ENCODE measurements around the gene ADAM8.

The ADAM8 gene

DNA sequence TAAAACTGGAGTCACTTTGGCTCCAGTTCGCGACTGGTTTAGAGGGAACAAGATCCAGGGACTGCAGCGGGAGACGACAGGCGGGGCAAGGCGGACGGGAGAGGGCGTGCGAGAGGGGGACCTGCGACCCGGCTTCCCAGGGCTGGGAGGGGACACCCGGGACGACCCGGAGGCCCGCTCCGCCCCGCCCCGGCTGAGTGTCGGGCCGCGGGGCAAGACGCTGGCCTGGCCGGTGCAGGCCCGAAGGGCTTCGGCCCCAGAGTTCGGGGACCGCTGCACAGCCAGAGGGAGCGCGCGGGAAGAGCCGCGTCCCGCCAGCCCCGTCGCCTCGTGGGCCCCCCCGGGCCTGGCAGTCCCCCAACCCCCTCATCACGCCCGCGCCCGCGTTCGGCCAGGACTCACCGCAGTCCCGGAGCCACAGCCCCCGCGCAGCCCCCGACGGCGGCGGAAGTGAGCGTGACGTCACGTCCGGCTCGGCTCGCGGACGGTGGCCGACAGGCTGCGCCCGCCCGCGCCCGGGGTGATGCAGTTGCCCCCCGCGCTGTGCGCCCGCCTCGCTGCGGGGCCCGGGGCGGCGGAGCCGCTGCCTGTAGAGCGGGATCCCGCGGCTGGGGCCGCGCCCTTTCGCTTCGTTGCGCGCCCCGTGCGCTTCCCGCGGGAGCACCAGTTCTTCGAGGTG lies 31.9 kb upstream of the ADAM8 start, which contains the start of the genes TUBGCP2 and ZNF511:
Gene TUBGCP2, minus strand, starts transcription at position 452 of the 679 bp plus-strand sequence. CDS start 5,931 bp downstream, outside the sequence.
Gene ZNF511, plus strand, starts transcription at position 494 of the 679 bp plus-strand sequence. Its CDS starts 30 bp downstream, at position 524.
- DNase-seq: peak; percentile 61

DNA sequence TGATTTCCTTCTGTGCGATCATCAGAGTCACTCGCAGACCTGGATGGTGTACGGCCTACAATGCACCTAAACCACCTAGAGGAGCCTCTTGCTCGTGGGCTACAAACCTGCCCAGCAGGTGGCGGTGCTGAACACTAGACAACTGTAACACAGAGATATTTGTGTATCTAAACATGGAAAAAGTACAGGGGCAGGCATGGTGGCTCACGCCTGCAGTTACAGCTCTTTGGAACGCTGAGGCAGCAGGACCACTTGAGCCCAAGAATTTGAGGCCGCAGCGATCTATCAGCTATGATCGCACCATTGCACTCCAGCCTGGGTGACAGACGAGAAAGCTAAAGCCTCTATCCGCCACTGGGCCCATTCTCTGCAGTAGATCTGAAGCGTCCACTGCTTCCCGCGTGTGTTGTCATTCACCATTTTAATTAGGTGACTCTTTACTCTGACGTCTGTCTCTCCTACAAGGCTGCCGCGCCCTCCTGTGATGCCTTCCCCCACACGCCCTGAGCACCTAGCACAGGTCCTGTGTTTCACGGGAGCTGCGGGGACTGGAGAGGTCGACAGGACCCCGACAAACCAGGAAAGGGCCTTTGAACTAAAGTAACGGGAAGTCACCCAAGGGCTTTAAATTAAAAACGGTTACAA lies 31.2 kb upstream of the ADAM8 start:
- DNase-seq: peak; percentile 44

DNA sequence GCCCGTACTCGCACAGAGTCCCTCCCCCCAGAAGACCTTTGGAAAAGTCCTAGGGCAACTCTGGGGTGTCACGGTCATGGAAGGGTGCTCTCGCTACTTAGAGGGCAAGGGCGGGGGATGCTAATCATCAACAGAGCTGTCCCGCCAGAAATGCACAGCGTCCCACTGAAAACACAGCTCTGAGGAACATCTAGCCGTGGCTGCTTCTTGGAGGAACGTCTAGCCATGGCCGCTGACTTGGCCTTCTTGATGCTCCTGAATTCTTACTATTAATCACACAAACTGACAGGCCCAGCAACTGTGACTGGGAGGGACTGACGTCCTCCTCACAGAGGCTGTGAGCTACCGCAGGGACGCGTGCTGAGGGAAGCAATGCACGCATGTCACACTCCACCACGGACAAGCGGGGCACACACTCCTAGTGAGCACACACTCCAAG lies 30.3 kb upstream of the ADAM8 start:
- no peak for DNase-seq

DNA sequence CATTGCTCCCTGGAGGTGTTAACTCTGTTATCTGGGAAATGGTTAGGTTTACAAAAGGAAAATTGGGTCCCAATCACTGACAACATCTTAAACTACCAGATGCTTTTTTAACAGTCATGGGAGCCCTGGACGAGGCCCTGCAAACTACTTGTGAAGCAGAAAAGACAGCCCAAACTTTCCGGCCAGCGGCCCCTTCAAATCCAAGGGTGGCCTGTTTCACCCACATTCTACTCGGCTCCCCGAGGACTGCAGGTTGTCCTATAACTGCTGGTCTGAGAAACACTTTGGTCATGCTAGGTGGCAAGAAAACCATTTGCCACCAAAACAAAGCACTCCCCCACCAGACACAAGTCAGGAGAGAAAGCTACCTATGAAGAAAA lies 29.4 kb upstream of the ADAM8 start:
- no peak for DNase-seq

DNA sequence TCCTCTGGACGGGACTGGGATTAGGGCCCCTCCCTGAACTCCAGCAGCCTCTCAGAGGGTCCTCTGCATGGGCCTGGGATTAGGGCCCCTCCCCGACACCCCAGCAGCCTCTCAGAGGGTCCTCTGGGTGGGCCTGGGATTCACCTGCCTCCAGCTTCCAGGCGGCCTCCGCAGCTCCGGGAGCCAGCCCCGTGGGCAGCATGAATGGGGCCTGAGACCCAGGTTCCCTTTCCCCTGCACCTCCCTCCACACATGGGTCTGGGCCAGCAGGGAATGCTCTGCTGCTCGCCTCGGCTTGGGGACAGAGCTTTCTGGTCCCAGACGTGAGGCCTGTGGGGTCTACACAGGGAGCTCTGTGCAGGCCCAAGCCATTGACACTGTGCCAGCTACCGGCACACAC lies 26.5 kb upstream of the ADAM8 start:
- no peak for DNase-seq

DNA sequence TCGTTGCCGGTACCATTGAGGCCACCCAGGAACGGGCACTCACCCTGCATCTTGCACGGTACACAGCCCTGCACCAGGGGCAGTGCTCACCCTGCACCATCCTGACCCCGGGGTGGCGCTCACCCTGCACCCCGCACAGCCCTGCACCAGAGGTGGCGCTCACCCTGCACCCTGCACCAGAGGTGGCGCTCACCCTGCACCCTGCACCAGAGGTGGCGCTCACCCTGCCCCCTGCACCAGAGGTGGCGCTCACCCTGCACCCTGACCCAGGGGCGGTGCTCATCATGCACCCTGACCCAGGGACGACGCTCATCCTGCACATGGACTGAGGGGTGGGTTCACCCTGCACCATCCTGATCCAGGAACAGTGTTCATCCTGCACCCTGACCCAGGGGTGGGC lies 25.6 kb upstream of the ADAM8 start:
- no peak for DNase-seq

DNA sequence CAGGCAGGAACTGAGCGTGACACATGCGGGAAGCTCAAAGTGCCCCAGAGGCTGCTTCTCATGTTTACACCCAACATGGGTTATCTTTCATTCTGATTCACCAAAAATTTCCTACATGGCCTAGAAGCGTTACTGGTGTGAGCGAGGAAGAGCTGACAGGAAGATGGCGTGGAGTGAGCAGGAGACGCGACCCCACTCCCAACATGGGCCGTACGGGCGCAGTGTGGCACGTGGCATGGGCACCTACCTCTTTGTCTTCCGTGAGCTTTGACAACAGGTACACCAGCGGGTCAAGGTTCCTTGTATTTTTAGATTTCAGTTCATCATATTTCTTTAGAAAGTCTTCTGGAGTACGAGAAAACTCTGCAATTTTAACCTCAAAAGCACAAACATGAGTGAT lies 23.1 kb upstream of the ADAM8 start:
- no peak for DNase-seq

DNA sequence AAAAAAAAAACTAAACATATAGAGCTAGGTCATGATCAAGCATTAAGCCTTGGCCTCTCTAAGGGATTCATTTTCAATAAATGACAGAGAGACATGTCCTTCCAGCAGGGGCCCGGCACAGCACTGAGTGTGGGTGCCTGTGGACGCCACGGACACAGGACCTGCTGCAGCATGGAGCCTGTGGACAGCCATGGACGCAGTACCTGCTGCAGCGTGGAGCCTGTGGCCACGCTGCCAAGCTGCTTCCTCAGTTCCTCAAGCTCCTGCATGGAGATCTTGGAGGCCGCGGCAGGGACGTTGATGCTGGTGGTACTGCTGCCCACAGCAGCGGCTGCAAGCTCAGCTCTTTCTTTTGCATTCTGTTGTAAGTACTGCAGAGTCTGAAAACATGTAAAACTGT lies 22.6 kb upstream of the ADAM8 start:
- no peak for DNase-seq

DNA sequence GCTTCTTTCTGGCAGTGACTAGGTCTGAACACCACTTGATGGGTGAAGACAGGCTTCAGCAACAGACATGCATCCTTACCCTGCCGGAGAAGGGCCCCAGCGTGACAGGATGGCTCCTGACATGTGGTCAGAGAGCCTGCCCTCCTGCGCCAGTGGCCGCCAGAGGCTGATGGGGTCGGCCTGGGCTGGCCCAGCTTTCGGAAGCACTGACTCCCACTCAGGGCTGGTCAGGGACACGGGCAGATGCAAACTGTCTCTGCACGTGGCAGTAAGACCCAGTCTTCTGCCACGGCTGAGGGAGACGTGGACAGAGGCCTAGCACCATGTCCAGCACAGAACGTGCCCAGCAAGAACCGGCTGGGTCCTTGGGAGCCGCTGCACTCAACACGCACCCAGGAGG lies 21.8 kb upstream of the ADAM8 start:
- DNase-seq: no peak

DNA sequence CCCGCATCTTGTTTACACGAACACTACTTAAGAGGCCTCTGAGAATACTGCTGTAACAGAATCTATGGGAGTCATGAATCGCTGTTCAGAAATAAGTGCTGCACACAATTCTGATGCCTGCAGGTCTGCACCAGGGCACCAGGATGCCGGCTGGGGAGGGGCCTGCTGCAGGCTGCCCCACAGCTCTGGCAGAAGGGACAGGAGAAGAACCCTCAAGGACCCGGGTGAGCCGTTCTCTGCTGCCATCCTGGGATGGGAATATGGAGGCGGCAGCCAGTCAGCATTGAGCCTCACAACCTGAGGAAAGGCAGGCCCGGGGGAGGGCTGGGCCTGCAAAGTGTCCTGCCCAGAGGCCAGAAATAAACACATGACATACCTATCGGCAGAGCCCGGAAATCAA lies 20.8 kb upstream of the ADAM8 start:
- DNase-seq: no peak

DNA sequence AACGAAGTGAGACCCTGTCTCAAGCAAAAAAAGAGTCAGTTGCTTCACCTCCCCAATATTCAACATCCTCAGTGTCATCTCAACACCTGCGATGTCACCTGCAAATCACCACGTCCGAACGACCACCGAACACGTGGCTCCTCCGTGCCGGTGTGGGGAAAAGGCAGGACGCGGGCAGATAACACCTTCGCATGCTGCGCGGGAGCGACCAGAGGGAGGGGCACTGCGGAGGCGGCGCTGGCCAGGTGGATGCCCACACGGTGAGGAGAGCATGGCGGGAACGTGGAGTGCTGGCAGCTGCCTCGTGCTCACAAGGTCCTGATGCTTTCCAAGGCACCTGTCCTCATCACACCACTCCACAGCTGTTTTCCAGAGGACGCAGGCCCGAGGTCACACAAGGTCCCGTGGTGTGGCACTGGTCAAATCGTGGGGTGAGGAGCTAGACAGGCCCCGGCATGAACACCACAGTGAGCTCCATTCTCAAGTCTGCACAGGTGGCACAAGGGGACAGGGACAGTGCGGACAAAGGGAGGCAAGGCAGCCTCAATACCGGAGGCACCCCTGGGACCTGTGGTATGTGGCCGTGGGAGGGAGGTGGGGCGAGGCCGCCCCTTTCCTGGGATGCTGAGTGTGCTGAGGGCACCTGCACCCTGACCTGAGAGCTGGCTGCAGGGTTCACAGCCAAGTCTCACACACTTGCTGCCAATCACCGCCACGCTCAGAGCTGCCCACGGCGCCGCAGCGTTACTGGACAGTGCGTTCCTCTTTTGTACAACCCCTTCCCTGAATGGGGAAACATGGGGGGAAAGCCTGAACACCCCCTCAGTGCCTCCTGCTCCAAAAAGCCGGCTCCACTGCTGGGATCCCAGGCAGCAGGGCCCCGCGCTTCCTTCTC lies 19.0 kb upstream of the ADAM8 start:
- no peak for DNase-seq

DNA sequence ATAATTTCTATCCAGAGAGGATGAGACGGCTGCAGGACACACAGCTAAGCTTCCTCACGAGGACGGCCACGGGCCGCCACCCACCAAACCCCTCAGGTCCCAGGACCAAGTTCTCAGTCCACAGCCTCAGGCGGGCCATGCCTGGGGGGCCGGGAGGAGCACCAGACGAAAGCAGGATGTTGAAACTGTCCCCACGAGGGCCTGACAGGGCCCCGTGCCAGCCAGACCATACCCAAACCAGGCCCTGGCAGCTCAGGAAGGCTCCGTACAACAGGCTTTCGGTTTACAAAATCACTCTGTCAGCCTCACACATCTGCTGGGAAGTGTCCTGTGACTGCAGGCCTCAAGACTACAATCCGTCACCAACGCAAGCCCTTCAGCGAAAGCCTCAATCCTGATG lies 17.5 kb upstream of the ADAM8 start:
- DNase-seq: no peak

DNA sequence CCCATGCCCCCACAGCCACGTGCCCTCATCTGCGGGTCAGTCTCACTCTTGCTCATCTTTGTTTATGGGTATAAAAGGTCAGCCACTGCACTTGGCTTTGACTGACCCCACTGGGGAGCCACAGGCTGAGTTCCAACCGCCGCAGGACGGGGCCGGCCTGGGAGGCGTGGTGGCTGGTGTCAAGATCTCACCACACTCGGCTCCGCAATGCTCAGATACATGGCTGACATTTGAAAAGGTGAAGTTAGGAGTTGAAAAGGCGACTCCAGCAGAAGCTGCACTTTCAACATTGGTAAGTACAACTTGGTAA lies 17.1 kb upstream of the ADAM8 start:
- DNase-seq: no peak

DNA sequence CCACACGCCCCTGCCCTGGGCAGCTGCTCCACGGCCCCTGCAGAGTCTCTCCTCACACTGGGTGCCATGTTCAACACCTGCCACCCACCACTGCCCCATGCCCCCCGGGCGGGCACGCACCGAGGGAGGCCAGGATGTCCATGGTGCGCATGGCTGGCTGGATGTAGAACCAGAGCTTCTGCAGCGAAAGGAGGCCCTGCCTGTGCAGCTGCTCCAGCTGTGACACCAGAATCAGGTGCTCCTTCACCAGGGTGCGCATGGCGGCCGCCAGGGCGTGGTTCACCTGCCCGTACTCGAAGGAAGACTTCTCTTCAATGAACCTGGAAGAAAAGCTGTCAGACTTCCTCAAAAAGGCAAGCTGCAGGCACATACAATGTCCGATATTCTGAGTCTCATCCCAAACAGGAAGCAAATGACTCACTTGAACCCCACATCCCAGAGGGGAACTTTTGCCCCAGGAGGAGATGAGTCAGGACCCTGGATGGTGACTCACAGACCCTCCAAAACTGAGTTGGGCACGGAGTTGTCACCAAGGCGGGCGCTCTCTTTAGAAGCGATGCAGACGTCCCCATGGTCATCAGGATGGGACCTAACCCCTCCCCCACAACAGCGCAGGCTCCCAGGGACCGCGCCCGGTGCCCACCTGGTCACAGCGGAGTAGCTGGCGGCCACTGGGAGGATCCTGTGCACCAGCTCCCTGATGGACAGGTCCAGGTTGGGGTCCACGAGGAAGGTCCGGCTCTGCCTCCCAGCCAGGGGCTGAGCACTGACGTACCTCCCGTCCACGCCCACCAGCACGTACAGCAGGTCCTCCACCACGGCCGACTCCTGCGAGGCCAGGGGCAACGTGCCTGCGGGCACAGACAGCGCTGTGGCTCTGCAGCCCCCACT lies 16.5 kb upstream of the ADAM8 start:
- peak; percentile 25 for DNase-seq

DNA sequence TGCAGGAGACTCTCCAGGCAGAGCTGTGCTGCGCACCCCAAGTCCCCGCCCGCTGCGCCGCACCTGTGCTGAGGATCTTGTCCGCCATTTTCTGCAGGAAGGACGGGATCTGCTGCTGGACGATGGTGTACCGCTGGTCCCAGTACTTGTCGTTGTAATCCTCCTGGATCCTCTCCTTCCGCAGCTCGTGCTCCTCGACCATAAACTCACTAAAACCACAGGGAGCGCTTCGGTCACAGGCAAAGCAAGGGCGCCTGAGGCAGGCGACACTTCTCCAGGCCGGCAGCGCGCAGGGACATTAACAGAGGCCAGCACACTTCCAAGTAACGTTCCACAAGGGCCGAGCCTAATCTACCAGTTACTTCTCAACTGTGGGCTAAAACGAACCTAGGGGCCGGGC lies 13.1 kb upstream of the ADAM8 start:
- DNase-seq: no peak

DNA sequence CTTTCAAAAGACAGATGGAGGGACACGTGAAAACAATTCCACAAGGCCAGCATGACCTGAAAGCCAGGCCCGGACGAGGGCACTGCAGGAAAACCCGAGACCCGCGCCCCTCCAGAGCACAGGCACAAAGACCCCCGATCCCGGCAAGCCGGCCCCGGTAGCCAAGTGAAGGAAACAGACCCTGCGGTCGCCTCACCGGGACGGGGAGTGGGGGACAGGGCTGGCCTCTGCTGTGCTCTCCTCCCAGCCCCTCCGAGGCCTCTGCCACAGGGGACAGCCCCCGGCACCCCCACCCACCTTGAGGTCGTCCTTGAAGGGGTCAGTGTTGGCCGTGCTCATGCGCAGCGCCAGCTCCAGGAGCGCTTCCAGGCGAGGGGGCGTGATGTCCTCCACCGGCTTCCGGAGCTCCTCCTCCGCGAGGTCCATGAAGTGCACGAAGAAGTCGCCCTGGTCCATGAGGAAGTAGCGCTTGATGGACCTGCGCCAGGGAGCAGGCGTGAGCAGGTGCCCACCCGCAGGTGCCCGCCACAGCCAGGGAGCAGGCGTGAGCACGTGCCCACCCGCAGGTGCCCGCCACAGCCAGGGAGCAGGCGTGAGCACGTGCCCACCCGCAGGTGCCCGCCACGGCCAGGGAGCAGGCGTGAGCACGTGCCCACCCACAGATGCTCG lies 11.3 kb upstream of the ADAM8 start:
- no peak for DNase-seq

DNA sequence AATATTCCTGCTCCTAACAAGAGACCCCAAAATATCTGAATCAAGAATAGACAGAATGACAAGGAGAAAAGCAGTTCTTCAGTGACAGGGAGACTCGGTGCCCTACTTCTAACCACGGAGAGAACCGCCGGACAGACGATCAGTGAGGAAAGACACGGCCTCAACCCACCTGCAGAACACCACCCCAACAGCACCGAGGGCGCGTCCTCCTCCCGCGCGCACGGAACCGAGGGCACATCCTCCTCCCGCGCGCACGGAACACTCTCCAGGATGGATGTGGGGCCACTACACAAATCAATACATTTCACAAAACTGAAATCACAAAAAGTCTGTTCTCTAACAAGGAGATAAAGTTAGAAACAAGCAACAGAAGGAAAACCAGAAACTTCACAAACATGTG lies 9.7 kb upstream of the ADAM8 start:
- no peak for DNase-seq

DNA sequence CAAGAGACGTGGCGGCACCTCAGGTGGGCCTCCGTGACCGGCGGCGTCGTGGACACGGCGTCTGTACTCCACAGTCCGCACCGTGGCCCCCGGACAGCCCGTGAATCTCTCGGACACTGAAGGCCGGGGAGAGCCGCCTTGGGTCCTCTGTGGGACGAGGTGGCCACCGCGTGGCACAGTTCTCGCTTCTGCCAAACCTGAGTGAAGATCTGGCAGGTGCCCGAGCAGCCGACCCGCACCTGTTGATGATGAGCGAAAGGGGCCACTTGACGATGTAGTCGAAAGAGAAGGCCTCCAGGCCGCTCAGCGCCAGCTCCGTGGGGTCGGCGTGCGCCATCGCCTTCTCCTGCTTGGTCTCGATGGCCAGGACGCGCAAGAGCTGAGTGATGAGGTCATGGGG lies 8.5 kb upstream of the ADAM8 start:
- no peak for DNase-seq

DNA sequence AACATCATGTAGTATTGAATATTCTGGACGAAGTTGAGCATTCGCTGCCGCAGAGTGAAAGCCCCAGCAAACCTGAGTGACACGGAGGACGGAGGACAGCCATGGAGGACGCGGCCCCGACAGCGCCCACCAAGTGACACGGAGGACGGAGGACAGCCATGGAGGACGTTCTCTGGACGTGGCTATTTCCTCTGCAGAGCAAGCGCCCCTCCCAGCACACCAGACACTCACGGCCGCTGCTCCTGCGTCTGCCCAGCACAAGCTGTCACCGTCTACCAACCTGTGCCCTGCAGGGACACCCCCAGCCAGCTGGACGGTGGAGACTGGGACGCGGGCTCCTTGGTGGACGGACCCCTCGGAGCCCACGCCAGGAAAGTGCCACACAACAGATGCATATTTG lies 7.3 kb upstream of the ADAM8 start:
- DNase-seq: no peak

DNA sequence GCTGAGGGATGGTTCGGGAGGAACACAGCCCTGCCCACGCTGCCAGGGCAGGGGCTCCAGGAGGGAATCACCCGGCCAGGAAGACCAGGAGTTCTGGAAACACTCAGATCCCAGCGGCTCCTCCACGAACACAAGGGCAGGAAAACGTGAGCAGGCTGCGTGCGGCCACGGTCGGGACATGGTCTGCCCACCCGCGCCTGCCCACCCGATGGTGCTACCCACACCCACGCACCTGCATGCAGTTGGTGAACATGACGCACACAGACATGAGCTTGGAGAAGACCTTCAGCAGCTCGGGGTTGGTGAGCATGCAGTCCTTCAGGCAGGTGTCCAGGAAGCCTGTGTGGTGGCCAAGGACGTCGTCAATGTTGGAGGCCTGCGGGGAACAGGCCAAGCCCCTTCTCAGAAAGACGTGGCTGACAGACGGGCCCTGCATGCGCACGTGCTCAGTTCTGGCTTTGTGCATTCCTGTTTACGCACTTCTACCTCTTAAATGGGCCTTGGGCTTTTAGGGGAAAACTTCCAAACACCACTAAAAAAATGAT lies 6.2 kb upstream of the ADAM8 start:
- DNase-seq: no peak

DNA sequence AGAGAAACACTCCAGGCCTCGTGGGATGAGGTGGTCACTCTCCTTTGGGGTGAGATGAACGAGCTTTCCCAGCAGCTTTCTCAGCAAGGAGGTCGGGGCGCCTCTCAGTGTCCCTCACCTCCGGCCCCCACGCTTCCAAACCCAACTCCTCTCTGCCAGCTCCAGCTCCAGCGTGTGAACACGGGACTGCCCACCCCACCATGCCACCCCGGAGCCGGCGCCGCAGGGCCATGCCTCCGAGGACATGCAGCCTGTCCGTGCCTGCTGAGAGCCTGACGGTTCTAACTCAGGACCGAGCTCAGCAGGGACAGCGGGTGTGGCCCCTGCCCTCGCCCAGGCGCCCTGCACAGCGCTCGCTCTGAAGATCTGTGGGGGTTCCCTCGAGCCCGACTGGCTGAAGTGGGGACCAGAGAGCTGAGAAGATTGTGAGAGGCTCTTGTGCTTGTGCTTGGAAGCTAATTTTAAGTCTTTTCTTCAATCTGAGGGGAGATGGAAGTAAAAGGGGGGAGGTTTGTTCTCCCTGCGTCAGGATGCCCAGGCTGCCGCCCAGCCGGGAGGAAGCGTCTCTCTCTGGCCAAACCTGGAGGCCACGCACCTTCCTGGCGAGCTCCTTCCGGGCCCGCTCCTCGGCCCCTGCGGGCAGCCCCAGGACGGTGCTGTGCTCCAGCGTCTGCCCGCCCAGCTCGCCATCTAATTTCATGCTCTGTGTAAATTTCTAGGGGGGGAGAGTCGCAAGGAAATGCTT lies 5.1 kb upstream of the ADAM8 start:
- no peak for DNase-seq

All from NCI-H226 (cell line).